GM23338 (cell line): ENCODE results near the gene TBCD. TPM values are rescaled to one million over a fixed set of nuclear protein-coding genes. Genes with fewer than 3 reads are reported as not detected.

Experiments
- ATAC-seq: fragments of 200-7000 bp; cut with Tn5 transposase; 3 replicates; pipeline ENCODE4 v1.9.1; 2020
- DNase-seq: peaks from one replicate; pipeline ENCODE4 v3.0.0-alpha.2; 2015; ENCODE audit warnings: low spot score
- H2AFZ ChIP-seq: fragments of 200-600 bp; sonication (generic); 2 replicates; pipeline ENCODE4 v1.8.0; 2016; ENCODE audit warnings: antibody characterized with exemption, mild to moderate bottlenecking, moderate library complexity
- H3F3A ChIP-seq: fragments of 200-600 bp; sonication (generic); replicated peaks from 2 replicates; pipeline ENCODE4 v1.8.0; 2017; ENCODE audit warnings: antibody characterized with exemption, mixed run types, low read depth
- H3K27ac ChIP-seq: fragments of 200-600 bp; sonication (generic); 2 replicates; pipeline ENCODE4 v1.6.1; 2016; ENCODE audit warnings: low read depth
- H3K27me3 ChIP-seq: fragments of 200-600 bp; sonication (generic); 2 replicates; pipeline ENCODE4 v1.8.0; 2016; ENCODE audit warnings: mild to moderate bottlenecking, mixed run types, moderate library complexity; ENCODE audit not compliant: insufficient read depth
- H3K36me3 ChIP-seq: fragments of 200-600 bp; sonication (generic); 2 replicates; pipeline ENCODE4 v1.8.0; 2016; ENCODE audit warnings: mild to moderate bottlenecking; ENCODE audit not compliant: insufficient read depth
- H3K4me1 ChIP-seq: fragments of 200-600 bp; sonication (generic); 2 replicates; pipeline ENCODE4 v1.8.0; 2016; ENCODE audit warnings: mild to moderate bottlenecking, moderate library complexity; ENCODE audit not compliant: insufficient read depth
- H3K4me2 ChIP-seq: fragments of 200-600 bp; sonication (generic); 2 replicates; pipeline ENCODE4 v1.7.1; 2017; ENCODE audit warnings: mixed run types
- H3K4me3 ChIP-seq: fragments of 200-600 bp; sonication (generic); 2 replicates; pipeline ENCODE4 v1.6.1; 2016; ENCODE audit warnings: mixed run types
- H3K79me2 ChIP-seq: fragments of 200-600 bp; sonication (generic); replicated peaks from 2 replicates; pipeline ENCODE4 v1.8.0; 2017; ENCODE audit warnings: mild to moderate bottlenecking; ENCODE audit not compliant: insufficient read depth
- H3K9me2 ChIP-seq: fragments of 200-600 bp; sonication (generic); 2 replicates; pipeline ENCODE4 v1.8.0; 2017; ENCODE audit not compliant: insufficient read depth
- H4K20me1 ChIP-seq: fragments of 200-600 bp; sonication (generic); replicated peaks from 2 replicates; pipeline ENCODE4 v1.8.0; 2017; ENCODE audit warnings: mild to moderate bottlenecking; ENCODE audit not compliant: insufficient read depth
- H3K27ac Mint-ChIP-seq: 2 replicates; pipeline ENCODE4 v1.8.0; 2020; ENCODE audit warnings: inconsistent platforms, mild to moderate bottlenecking, moderate library complexity, mixed read lengths
- H3K27me3 Mint-ChIP-seq: 3 replicates; pipeline ENCODE4 v1.8.0; 2022; ENCODE audit warnings: low read depth, mild to moderate bottlenecking, moderate library complexity, mixed read lengths, inconsistent platforms; ENCODE audit not compliant: insufficient read depth, poor library complexity
- H3K36me3 Mint-ChIP-seq: 3 replicates; pipeline ENCODE4 v1.8.0; 2021; ENCODE audit warnings: low read depth, mild to moderate bottlenecking, inconsistent platforms, moderate library complexity, mixed read lengths
- H3K4me1 Mint-ChIP-seq: 3 replicates; pipeline ENCODE4 v1.8.0; 2020; ENCODE audit warnings: mild to moderate bottlenecking, inconsistent platforms, mixed read lengths
- H3K4me3 Mint-ChIP-seq: 3 replicates; pipeline ENCODE4 v1.8.0; 2021; ENCODE audit warnings: moderate library complexity, mild to moderate bottlenecking, inconsistent platforms, mixed read lengths
- H3K9me3 Mint-ChIP-seq: 3 replicates; pipeline ENCODE4 v1.8.0; 2020; ENCODE audit warnings: moderate library complexity, mild to moderate bottlenecking, inconsistent platforms, mixed read lengths
- ETS1 ChIP-seq: IDR thresholded peaks from 2 replicates; pipeline ENCODE4 v1.6.1; 2016; ENCODE audit warnings: antibody characterized with exemption
- JUNB ChIP-seq: IDR thresholded peaks from one replicate; pipeline ENCODE4 v1.6.1; 2016; ENCODE audit warnings: antibody characterized with exemption; ENCODE audit not compliant: unreplicated experiment
- NANOG ChIP-seq: IDR thresholded peaks from 2 replicates; pipeline ENCODE4 v1.6.1; 2016; ENCODE audit warnings: antibody characterized with exemption, borderline replicate concordance
- POLR2AphosphoS5 ChIP-seq: IDR thresholded peaks from 2 replicates; pipeline ENCODE4 v1.6.1; 2016; ENCODE audit warnings: antibody characterized with exemption, low read depth
- REST ChIP-seq: IDR thresholded peaks from one replicate; pipeline ENCODE4 v1.6.1; 2018; ENCODE audit warnings: antibody characterized with exemption; ENCODE audit not compliant: unreplicated experiment
- ZNF114 ChIP-seq: fragments of 250-450 bp; sonication (Bioruptor Pico); IDR thresholded peaks from 2 replicates; pipeline ENCODE4 v1.5.0; 2020; ENCODE audit warnings: mild to moderate bottlenecking, moderate library complexity
- polyA plus RNA-seq: library from polyadenylated mRNA; unstranded; fragments of >200 nt; fragmentation: Nextera tagmentation; extraction: Ambion mirVana; gene quantifications from 2 replicates; pipeline ENCODE4 v1.2.1, GENCODE V29; 2016
- total RNA-seq: library from RNA; depleted of rRNA; stranded (reverse); fragments of >200 nt; shearing (Covaris generic); gene quantifications from 2 replicates; pipeline ENCODE4 v1.2.3, GENCODE V29; 2014

Gene TBCD
- total and polyA plus RNA-seq, 2 experiments from 2014 or later: 75.0 to 116 TPM

GRCh38 chr17:82849076-82849945 lies 97.4 kb downstream of the TBCD start:
- Histone ChIP-seq H3F3A (0 out of 2 replicates have a peak, but pooled peaks cover 2% of the 10 kb centered on the region), H3K36me3 (no peaks in the 10 kb centered on the region), H3K27ac (no peak overlapping the region), H3K4me3 (no peak overlapping the region), H4K20me1 (peaks cover 8% of the 10 kb centered on the region), H3K4me2 (no peak overlapping the region), H2AFZ (no peak overlapping the region), H3K27me3 (no peaks in the 10 kb centered on the region), H3K79me2 (peaks cover 21% of the 10 kb centered on the region; the same call in 1 of the 2 replicates), H3K4me1 (no peaks in the 10 kb centered on the region), H3K9me2 (no peaks in the 10 kb centered on the region)
- H3K27me3 Mint-ChIP-seq: peaks cover 7% of the 10 kb centered on the region
- TF ChIP-seq NANOG: no peak
- no peak for TF ChIP-seq POLR2AphosphoS5
- TF ChIP-seq JUNB: no peak
- no peak for TF ChIP-seq REST
- H3K36me3 Mint-ChIP-seq: peaks cover 26% of the 10 kb centered on the region
- H3K27ac Mint-ChIP-seq: no peak overlapping the region
- H3K4me1 Mint-ChIP-seq: peaks cover 6% of the 10 kb centered on the region
- no peak overlapping the region; the same call in 2 of the 3 replicates for H3K4me3 Mint-ChIP-seq
- no peak for ATAC-seq
- DNase-seq: no peak
- H3K9me3 Mint-ChIP-seq: peaks cover 8% of the 10 kb centered on the region

GRCh38 chr17:82851381-82851780 lies 99.5 kb downstream of the TBCD start:
- Histone ChIP-seq H3K4me2 (no peak overlapping the region), H2AFZ (no peak overlapping the region), H3K36me3 (0 out of 2 replicates have a peak, but pooled peaks cover 8% of the 10 kb centered on the region), H4K20me1 (peaks cover 6% of the 10 kb centered on the region; the same call in 1 of the 2 replicates), H3F3A (no peaks in the 10 kb centered on the region), H3K4me3 (no peak overlapping the region), H3K9me2 (no peaks in the 10 kb centered on the region), H3K27ac (no peak overlapping the region), H3K79me2 (peaks cover 26% of the 10 kb centered on the region), H3K4me1 (no peaks in the 10 kb centered on the region), H3K27me3 (no peaks in the 10 kb centered on the region)
- Mint-ChIP-seq H3K4me1 (peaks cover 4% of the 10 kb centered on the region; the same call in 2 of the 3 replicates), H3K27me3 (peaks cover 5% of the 10 kb centered on the region), H3K9me3 (peaks cover 8% of the 10 kb centered on the region), H3K36me3 (peaks cover 38% of the 10 kb centered on the region), H3K4me3 (no peak overlapping the region), H3K27ac (no peak overlapping the region)
- no peak for ATAC-seq
- no peak for DNase-seq
- TF ChIP-seq ZNF114 (CRISPR knock-in tag) (no peak), REST (no peak), ETS1 (no peak)
